ENCODE measurements around the gene GUCY1A1.

- TF ChIP-seq POLR2AphosphoS5 (IDR thresholded peaks at IDR 0.05; ENCODE audit: low read depth, low read length) = no peak
- no peak for TF ChIP-seq POLR2A (IDR thresholded peaks at IDR 0.05; ENCODE audit: low read depth, low read length)
- no peak for TF ChIP-seq TAF1 (IDR thresholded peaks at IDR 0.05; ENCODE audit: borderline replicate concordance, low read depth, low read length)
These were observed 68.8 kb downstream of the GUCY1A1 start for GRCh38 chr4:155735496-155735895.

Measured in GM12892 (cell line).